ENCODE measurements around the gene PLXNB1.

PLXNB1 gene

DNA sequence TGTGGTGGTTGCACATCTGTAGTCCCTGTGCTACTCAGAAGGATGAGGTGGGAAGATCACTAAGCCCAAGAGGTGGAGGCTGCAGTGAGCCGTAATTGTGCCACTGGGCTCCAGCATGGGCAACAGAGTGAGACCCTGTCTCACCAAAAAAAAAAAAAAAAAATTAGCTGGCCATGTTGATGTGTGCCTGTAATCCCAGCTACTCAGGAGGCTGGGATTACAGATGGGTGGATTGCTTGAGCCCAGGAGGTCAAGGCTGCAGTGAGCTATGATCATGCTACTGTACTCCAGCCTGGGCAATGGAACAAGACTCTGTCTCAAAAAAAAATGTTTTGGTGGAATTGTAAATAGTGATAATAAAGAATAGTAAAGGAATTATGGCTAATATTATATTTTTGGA lies 26.6 kb upstream of the PLXNB1 start:
- no peak overlapping the region for H3K27ac Mint-ChIP-seq
- no peaks in the 10 kb centered on the region for H3K27me3 Mint-ChIP-seq
- ATAC-seq (no peak), DNase-seq (no peak)
- H3K4me1 Mint-ChIP-seq: peaks cover 5% of the 10 kb centered on the region
- H3K4me3 Mint-ChIP-seq: no peak overlapping the region
- no peaks in the 10 kb centered on the region for H3K9me3 Mint-ChIP-seq
- H3K36me3 Mint-ChIP-seq (ENCODE audit: low read depth): peaks cover 42% of the 10 kb centered on the region

DNA sequence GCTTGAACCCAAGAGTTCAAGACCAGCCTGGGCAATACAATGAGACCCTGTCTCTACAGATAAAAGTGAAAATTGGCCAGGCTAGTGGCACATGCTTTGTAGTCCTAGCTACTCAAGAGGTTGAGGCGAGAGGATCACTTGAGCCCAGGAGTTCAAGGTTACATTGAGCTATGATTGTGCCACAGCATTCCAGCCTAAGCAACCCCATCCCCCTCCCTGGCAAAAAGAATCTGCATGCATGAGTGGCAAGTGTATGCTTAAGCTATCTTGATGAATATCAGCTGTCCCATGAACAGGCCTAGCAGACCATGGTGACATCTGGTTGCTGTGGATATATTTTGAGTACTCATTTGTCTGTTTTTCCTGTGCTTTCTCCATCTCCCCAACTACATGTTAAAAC lies 21.4 kb upstream of the PLXNB1 start:
- no peak overlapping the region for H3K27ac Mint-ChIP-seq
- no peaks in the 10 kb centered on the region for H3K27me3 Mint-ChIP-seq
- H3K4me1 Mint-ChIP-seq: peaks cover 21% of the 10 kb centered on the region
- peaks cover 43% of the 10 kb centered on the region for H3K36me3 Mint-ChIP-seq (ENCODE audit: low read depth)
- no peak overlapping the region for H3K4me3 Mint-ChIP-seq
- ATAC-seq: no peak
- no peak for DNase-seq
- no peaks in the 10 kb centered on the region for H3K9me3 Mint-ChIP-seq

DNA sequence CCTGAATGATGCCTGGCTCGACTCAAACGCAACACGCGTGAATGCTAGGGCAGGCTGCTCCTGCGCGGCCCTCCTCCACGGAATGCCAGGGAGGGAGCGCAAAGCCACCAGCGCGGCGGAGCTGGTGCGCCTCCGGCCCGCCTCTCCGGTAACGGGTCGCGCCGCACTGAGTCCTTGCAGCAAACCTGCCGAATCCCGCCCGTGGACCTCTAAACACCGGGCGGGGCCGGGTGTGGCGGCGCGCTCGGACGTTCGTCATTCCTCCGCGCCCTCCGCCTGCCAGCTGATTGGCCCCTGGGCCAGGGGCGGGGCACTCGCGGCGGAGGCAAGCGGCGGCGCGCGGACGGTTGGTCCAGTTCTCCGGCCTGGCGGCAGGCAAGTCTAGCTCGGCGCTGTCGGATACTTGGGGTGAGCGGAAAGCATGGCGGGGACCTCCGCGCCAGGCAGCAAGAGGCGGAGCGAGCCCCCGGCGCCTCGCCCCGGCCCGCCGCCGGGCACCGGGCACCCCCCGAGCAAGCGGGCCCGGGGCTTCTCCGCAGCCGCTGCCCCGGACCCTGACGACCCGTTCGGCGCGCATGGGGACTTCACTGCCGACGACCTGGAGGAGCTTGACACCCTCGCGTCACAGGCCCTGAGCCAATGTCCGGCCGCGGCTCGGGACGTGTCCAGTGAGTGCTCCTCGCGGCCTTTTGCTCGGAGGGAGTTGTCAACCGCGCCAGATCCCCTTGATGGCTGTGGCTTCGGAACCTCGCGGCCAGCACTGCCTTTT lies 16.7 kb upstream of the PLXNB1 start, which contains the start of gene ATRIP:
Gene ATRIP (plus strand): TSS at position 313 of the 769 bp plus-strand sequence. CDS start 109 bp downstream, at position 422.
- Mint-ChIP-seq H3K27ac (peak within 1 kb of the TSS; percentile 88), H3K4me1 (peaks cover 44% of the 10 kb centered on the region), H3K36me3 (ENCODE audit: low read depth) (peaks cover 49% of the 10 kb centered on the region), H3K4me3 (peak within 1 kb of the TSS; percentile 94), H3K9me3 (no peaks in the 10 kb centered on the region), H3K27me3 (no peaks in the 10 kb centered on the region)
- peak; percentile 90 for DNase-seq
- peak; percentile 96 for ATAC-seq

DNA sequence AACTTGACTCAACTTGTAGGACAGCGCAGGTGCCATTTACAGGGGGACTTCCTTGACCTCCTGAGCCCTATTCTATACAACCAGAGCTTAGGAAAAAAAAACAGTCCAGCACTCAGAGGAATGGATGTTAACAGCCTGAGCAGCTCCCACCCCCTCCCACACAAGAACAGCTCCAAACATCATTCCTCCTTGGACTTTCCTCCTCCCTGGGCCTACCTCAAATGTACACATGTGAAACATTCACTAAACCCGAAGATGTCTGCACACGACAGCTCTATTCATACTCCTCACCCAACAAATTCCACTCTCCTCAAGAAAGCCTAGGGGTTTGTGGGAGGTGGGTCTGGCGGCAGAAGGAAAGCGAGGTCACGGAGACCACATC lies 16.1 kb upstream of the PLXNB1 start:
- Mint-ChIP-seq H3K4me1 (peaks cover 48% of the 10 kb centered on the region), H3K27ac (peak overlapping the region; percentile 88)
- peak; percentile 2 for ATAC-seq

DNA sequence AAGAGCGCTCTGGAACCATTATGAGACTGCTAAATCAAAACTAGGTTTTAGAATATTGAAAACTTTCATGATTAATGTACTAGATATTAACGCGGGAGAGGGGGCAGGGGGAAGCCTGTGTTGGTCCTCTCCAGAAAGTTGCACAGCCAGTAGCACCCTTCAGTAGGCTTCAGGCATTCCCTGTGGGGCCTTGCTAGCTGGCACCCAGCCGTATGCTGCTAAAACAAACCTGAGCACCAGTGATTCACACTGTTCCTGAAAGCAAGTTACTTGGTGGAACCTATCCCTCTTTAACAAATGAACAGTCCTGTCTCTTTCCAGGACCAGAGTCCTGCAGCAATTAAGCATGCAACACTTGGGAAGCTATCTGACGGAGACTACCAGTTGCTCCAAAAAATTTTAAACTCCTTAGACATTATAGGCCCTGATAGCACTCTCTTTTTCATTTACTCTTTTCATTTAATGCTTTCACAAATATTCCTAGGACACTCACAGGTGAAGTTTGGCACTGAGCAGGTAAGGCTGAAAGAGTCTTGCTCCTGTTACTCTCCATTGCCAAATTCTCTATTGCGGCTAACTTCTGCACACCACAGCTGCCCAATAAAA lies 15.5 kb upstream of the PLXNB1 start:
- H3K27ac Mint-ChIP-seq: peak overlapping the region; percentile 88
- peaks cover 56% of the 10 kb centered on the region for H3K36me3 Mint-ChIP-seq (ENCODE audit: low read depth)
- peak overlapping the region; percentile 94 for H3K4me3 Mint-ChIP-seq
- peaks cover 48% of the 10 kb centered on the region for H3K4me1 Mint-ChIP-seq
- H3K27me3 Mint-ChIP-seq: no peaks in the 10 kb centered on the region
- ATAC-seq: no peak
- no peaks in the 10 kb centered on the region for H3K9me3 Mint-ChIP-seq
- no peak for DNase-seq

More for the DNA sequence above, 16.1 kb upstream of the PLXNB1 start:
- peaks cover 52% of the 10 kb centered on the region for H3K36me3 Mint-ChIP-seq (ENCODE audit: low read depth)
- no peaks in the 10 kb centered on the region for H3K9me3 Mint-ChIP-seq
- no peak for DNase-seq
- H3K27me3 Mint-ChIP-seq: no peaks in the 10 kb centered on the region
- peak overlapping the region; percentile 94 for H3K4me3 Mint-ChIP-seq

DNA sequence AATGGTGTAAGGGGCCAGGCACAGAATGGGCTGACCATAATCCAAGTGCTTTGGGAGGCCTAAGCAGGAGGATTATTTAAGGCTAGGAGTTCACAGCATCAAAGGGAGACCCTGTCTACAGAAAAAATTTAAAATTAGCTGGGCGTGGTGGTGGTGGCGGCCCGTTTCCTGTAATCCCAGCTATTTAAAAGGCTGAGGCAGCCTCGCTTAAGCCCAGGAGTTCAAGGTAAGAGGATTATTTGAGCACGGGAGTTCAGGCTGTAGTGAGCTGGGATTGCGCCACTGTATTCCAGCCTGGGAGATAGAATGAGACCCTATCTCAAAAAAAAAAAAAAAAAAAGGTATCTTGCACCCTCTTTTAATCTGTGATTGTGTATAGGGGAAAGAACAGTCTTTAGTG lies 12.1 kb upstream of the PLXNB1 start:
- H3K9me3 Mint-ChIP-seq: no peaks in the 10 kb centered on the region
- peaks cover 48% of the 10 kb centered on the region for H3K36me3 Mint-ChIP-seq (ENCODE audit: low read depth)
- H3K27ac Mint-ChIP-seq: peak overlapping the region; percentile 93
- H3K27me3 Mint-ChIP-seq: no peaks in the 10 kb centered on the region
- ATAC-seq (no peak), DNase-seq (no peak)
- H3K4me3 Mint-ChIP-seq: peak overlapping the region; percentile 98
- H3K4me1 Mint-ChIP-seq: peaks cover 43% of the 10 kb centered on the region

DNA sequence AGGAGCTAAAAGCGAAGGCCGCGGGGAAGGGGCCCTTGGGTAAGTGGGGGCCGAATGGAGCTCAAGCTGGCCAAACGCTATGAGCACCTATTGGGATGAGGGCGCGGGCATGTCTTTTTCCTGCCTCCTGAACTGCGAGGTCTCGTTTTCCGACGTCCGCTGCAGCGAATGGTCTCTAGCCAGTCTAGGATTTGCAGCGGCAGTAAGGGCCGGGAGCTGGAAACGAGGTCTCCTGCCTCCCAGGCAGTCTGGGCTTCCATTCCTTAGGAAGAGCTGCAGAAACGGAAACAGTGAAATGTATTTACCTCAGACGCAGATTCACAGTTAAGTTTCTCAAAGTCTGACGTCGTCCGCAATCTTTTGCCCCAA lies 10.7 kb upstream of the PLXNB1 start:
- no peak for DNase-seq
- no peaks in the 10 kb centered on the region for H3K27me3 Mint-ChIP-seq
- no peaks in the 10 kb centered on the region for H3K9me3 Mint-ChIP-seq
- peak overlapping the region; percentile 93 for H3K27ac Mint-ChIP-seq
- peak; percentile 3 for ATAC-seq
- H3K36me3 Mint-ChIP-seq (ENCODE audit: low read depth): peaks cover 47% of the 10 kb centered on the region
- peaks cover 35% of the 10 kb centered on the region for H3K4me1 Mint-ChIP-seq
- H3K4me3 Mint-ChIP-seq: peak overlapping the region; percentile 98

DNA sequence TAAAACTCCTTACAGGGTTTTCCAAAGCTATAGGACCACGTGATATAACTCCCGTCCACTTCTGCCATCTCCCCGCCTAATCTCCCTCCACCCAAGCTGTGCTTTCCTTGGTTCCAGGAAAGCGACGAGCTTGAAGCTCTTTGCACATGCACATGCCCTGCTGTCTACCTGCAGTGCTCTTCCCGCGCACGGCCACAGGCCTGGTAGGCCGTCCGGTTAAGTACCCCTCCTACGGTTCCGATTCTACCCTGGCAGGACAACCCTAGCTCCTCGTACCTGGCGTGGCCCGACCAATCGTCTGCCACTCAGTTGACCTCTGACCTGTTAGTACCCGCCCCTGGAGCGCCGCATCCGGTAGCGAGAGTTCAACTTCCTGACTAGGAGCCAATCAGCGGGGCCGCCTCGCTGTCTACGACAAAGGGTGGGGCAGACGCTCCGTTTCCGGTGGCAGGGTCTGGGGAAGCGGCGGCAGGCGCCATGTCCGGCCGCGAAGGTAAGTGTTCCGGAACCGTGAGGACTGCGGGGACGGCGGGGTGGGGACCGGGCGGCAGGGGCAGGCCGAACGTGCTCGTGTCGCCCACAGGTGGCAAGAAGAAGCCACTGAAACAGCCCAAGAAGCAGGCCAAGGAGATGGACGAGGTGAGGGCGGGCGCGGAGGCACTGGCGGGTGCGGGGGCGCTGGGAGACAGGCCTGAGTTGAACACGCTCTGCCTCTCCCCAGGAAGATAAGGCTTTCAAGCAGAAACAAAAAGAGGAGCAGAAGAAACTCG lies 10.1 kb upstream of the PLXNB1 start, which contains the start of the genes CCDC51 and TMA7:
Gene CCDC51 (minus strand): TSS at position 300 of the 770 bp plus-strand sequence. CDS start 4,991 bp downstream, outside the sequence.
Gene TMA7 (plus strand): TSS at position 438 of the 770 bp plus-strand sequence. CDS start 40 bp downstream, at position 478.
- Mint-ChIP-seq H3K4me1 (peaks cover 33% of the 10 kb centered on the region), H3K9me3 (no peaks in the 10 kb centered on the region), H3K27ac (peak within 1 kb of the TSS; percentile 93), H3K27me3 (no peaks in the 10 kb centered on the region), H3K36me3 (ENCODE audit: low read depth) (peaks cover 47% of the 10 kb centered on the region), H3K4me3 (peak within 1 kb of the TSS; percentile 98)
- DNase-seq (peak; percentile 98), ATAC-seq (peak; percentile 98)

DNA sequence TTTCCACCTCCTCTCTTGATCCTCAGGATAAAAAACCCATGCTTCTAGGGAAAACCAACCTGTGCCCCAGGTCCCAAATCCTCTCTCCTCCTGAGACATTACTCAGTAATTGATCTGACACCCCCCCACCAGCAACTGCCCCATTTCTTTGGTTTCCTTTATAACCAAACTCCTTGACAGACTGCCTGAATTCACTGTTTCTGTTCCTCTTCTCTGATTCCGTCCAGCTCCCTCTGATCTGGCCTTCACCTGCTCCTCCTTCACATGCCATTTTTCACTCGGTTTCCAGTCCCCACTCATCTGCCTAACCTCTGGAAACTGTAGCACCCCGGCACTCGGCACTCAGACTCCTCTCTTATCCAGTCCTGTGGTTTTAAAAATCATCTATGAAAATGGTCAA lies 7.9 kb upstream of the PLXNB1 start:
- Mint-ChIP-seq H3K4me1 (peaks cover 35% of the 10 kb centered on the region), H3K4me3 (no peak overlapping the region), H3K27me3 (no peaks in the 10 kb centered on the region), H3K9me3 (no peaks in the 10 kb centered on the region), H3K36me3 (ENCODE audit: low read depth) (peaks cover 37% of the 10 kb centered on the region), H3K27ac (no peak overlapping the region)
- DNase-seq (no peak), ATAC-seq (no peak)

DNA sequence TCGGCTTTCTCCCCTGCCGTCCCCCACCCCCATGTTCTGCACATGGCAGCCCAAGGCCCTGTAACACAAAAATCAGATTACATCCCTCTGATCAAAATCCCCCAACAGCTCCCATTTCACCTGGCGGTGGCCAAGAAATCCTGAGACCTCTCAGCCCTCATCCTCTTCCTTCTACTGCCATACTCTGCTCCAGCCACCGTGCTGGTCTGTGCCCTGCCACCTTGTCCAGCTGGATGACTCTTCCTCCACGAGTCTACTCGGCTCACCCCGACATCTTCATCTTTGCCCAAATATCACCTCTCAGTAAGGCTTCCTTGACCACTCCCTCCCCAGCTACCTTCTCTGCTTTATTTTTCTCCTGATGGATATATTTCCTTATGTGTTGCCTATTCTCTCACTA lies 7.0 kb upstream of the PLXNB1 start:
- Mint-ChIP-seq H3K4me1 (peaks cover 27% of the 10 kb centered on the region), H3K9me3 (no peaks in the 10 kb centered on the region), H3K27ac (no peak overlapping the region), H3K36me3 (ENCODE audit: low read depth) (peaks cover 28% of the 10 kb centered on the region), H3K27me3 (no peaks in the 10 kb centered on the region), H3K4me3 (no peak overlapping the region)
- DNase-seq (no peak), ATAC-seq (no peak)

DNA sequence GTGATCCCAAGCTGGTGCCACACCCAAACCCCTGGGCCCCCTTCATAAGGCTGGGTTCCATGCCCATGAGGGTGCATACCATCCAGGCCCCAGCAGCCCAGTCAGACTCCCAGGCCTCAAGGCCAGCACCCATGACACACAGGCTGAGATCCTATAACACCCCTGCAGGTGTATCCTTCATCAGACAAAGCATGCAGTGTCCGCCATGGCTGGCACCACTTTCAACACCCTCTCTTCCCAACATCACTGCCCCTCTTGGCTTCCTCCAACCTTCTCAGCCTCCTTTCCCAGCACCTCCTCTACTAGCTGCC lies 6.5 kb upstream of the PLXNB1 start:
- peaks cover 22% of the 10 kb centered on the region for H3K4me1 Mint-ChIP-seq
- no peak overlapping the region for H3K4me3 Mint-ChIP-seq
- no peaks in the 10 kb centered on the region for H3K9me3 Mint-ChIP-seq
- DNase-seq (no peak), ATAC-seq (no peak)
- H3K27me3 Mint-ChIP-seq: no peaks in the 10 kb centered on the region
- peaks cover 24% of the 10 kb centered on the region for H3K36me3 Mint-ChIP-seq (ENCODE audit: low read depth)
- no peak overlapping the region for H3K27ac Mint-ChIP-seq

DNA sequence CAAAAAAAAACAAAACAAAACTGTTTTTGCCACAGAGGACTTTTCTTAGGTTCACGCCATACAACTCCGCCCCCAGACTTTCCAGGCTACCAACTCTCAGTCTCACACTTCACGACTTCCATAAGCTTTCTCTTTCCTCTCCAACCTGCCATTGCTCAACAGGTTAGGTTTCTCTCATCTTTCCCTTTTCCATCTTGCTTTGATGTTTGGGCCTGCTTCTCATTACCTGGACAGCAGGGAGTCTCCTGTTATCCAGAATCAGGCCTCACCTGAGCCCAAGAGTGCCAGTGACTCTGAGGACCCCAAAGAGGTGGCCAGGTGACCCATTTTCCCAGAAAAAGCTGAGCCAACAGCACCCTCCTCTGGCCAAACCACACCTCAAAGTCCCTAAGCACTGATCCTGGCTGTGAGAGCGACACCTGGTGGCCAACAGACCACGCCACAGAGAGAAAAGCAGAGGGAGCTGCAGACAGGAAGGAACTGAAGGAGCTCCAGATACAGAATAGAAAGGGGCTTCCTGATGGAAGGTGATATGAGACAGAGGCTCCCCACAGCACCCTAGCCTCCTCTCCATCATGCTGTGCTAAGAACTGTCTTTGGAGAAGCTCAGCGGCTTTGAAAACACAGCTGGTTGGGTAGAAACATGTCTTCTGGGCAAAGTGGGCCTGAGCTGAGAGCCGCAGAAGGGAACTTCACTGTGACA lies 6.0 kb upstream of the PLXNB1 start:
- no peaks in the 10 kb centered on the region for H3K27me3 Mint-ChIP-seq
- no peaks in the 10 kb centered on the region for H3K9me3 Mint-ChIP-seq
- ATAC-seq: peak; percentile 35

DNA sequence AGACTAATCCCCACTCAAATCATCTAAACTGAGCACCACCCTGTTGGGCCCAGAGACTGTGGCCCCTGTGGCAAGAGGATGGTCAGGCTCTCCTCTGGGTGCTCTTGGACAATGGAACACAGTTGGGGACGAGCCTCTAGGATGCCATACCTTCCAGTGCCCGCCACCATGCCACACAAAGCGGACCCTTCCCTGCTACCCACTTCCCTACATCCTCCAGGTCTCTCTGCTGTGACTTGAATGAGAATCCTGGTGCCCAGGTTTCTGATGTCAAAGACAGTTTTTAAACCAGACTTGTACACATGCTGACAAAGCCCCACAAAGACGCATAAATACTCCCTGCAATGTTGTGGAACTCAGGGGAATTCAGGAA lies 5.3 kb upstream of the PLXNB1 start:
- Mint-ChIP-seq H3K4me3 (no peak overlapping the region), H3K36me3 (ENCODE audit: low read depth) (peaks cover 14% of the 10 kb centered on the region), H3K9me3 (no peaks in the 10 kb centered on the region), H3K4me1 (peaks cover 23% of the 10 kb centered on the region), H3K27ac (no peak overlapping the region), H3K27me3 (no peaks in the 10 kb centered on the region)
- DNase-seq (no peak), ATAC-seq (no peak)

More for the DNA sequence above, 6.0 kb upstream of the PLXNB1 start:
- peaks cover 22% of the 10 kb centered on the region for H3K4me1 Mint-ChIP-seq
- no peak overlapping the region for H3K27ac Mint-ChIP-seq
- peaks cover 20% of the 10 kb centered on the region for H3K36me3 Mint-ChIP-seq (ENCODE audit: low read depth)
- H3K4me3 Mint-ChIP-seq: no peak overlapping the region
- DNase-seq: peak; percentile 85

DNA sequence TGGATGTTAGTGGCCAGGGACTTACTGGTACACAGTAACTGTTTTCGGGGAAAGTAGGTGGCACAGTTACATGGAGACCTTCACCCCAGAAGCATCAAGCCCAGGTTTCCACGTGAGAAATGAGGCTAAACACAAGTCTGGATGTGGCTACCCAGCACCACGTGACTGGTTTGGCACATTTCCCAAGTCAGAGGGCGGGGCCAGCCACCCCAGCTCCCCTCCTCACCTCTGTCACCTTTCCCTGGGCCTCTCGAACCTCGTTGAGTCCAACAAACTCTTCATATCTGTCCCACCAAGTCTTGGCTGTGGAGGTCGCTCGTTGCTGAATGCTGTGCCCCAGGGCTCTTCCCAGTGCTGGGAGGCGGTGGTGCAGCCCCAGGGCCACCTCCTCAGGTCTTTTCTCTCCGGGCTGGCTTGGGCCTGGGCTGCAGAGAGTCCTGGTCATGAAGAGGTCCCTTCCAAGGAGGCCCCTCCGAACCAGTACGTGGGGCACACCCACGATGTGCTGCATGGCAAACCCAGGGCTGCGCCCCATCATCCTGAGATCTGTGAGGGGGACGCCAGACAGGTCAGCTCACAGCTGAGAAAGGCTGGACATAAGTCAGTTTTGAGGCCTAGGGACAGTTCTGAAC lies 4.8 kb upstream of the PLXNB1 start:
- ATAC-seq (no peak), DNase-seq (no peak)
- Mint-ChIP-seq H3K27me3 (no peaks in the 10 kb centered on the region), H3K27ac (no peak overlapping the region), H3K4me1 (peaks cover 21% of the 10 kb centered on the region), H3K36me3 (ENCODE audit: low read depth) (peaks cover 9% of the 10 kb centered on the region), H3K4me3 (no peak overlapping the region), H3K9me3 (no peaks in the 10 kb centered on the region)

All from activated naive CD8-positive, alpha-beta T cell treated with anti-CD3 and anti-CD28 coated beads, Interleukin-2, amount 50 U/mL, for 24 hours (primary cell).